H1 (cell line): ENCODE results near the gene ZNF385D. TPM values are rescaled to one million over a fixed set of nuclear protein-coding genes. Genes with fewer than 3 reads are reported as not detected.

Experiments used
- CTCF ChIA-PET: fragments of 300-600 bp; sonication (Branson Sonifier 250); formaldehyde crosslinking; loops from one replicate; lab custom pipeline; 2021; ENCODE audit not compliant: partially characterized antibody; lab: Charles Lee
- POLR2A ChIA-PET: fragments of 300-600 bp; sonication (Branson Sonifier 250); formaldehyde crosslinking; loops from one replicate; lab custom pipeline; 2021; ENCODE audit warnings: inconsistent platforms; ENCODE audit not compliant: partially characterized antibody; lab: Charles Lee
- DNase-seq, 2 experiments: peaks; one replicate each; pipeline versions ENCODE4 v3.0.0 to v3.0.0-alpha.2; 2010 to 2022; ENCODE audit warnings: low spot score in 2 of 2, low read depth in 1 of 2, mixed read lengths in 1 of 2
- FAIRE-seq: peaks from 2 replicates; lab custom pipeline; 2011; peaks lifted over from hg19 to GRCh38; lab: Jason Lieb, UNC
- H2AFZ ChIP-seq: 2 replicates; pipeline ENCODE4 v1.8.1; 2012; ENCODE audit warnings: low read length, inconsistent platforms
- H2AK5ac ChIP-seq: 2 replicates; pipeline ENCODE4 v1.6.1; 2013; ENCODE audit warnings: low read depth, low read length
- H2BK120ac ChIP-seq: replicated peaks from 2 replicates; pipeline ENCODE3; 2013; ENCODE audit warnings: low read depth, low read length, inconsistent platforms
- H2BK12ac ChIP-seq: 2 replicates; pipeline ENCODE4 v1.6.1; 2013; ENCODE audit warnings: low read depth, low read length
- H2BK15ac ChIP-seq: 2 replicates; pipeline ENCODE4 v1.6.1; 2013; ENCODE audit warnings: low read length
- H2BK20ac ChIP-seq: 2 replicates; pipeline ENCODE4 v1.6.1; 2013; ENCODE audit warnings: low read length
- H2BK5ac ChIP-seq: 2 replicates; pipeline ENCODE4 v1.6.1; 2013; ENCODE audit warnings: low read depth, low read length
- H3K14ac ChIP-seq: 2 replicates; pipeline ENCODE4 v1.6.1; 2013; ENCODE audit warnings: inconsistent platforms; ENCODE audit not compliant: insufficient read length
- H3K18ac ChIP-seq: 2 replicates; pipeline ENCODE4 v1.6.1; 2013; ENCODE audit warnings: low read length; ENCODE audit errors: extremely low read depth
- H3K23ac ChIP-seq: 2 replicates; pipeline ENCODE4 v1.6.1; 2013; ENCODE audit warnings: inconsistent platforms; ENCODE audit not compliant: insufficient read length
- H3K23me2 ChIP-seq: 2 replicates; pipeline ENCODE4 v1.6.1; 2013; ENCODE audit warnings: low read depth, low read length
- H3K27ac ChIP-seq: 2 replicates; pipeline ENCODE4 v1.6.1; 2011; ENCODE audit warnings: low read depth, low read length, inconsistent platforms
- H3K27me3 ChIP-seq, 4 experiments: replicated peaks in 1 of 4; 1 replicate in 1 of 4; 2 replicates in 3 of 4; pipeline versions ENCODE4 v1.6.1 to v1.8.1; 2011 to 2013; ENCODE audit warnings: low read length in 3 of 4, mild to moderate bottlenecking in 3 of 4, inconsistent platforms in 2 of 4, mixed read lengths in 2 of 4, moderate library complexity in 1 of 4; ENCODE audit not compliant: control insufficient read depth in 3 of 4, insufficient read depth in 3 of 4; ENCODE audit errors: extremely low read depth in 1 of 4
- H3K36me3 ChIP-seq, 4 experiments: 2 replicates each; pipeline versions ENCODE4 v1.6.1 to v1.8.1; 2011 to 2013; ENCODE audit warnings: mild to moderate bottlenecking in 4 of 4, low read length in 3 of 4, moderate library complexity in 2 of 4, control low read depth in 1 of 4, inconsistent platforms in 1 of 4; ENCODE audit not compliant: insufficient read depth in 4 of 4, control insufficient read depth in 2 of 4
- H3K4ac ChIP-seq: replicated peaks from 2 replicates; pipeline ENCODE3; 2013; ENCODE audit warnings: low read length, low read depth, mixed read lengths, inconsistent platforms; ENCODE audit not compliant: insufficient read length
- H3K4me1 ChIP-seq, 4 experiments: replicated peaks in 1 of 4; 1 replicate in 1 of 4; 2 replicates in 3 of 4; pipeline versions ENCODE4 v1.6.1 to v1.8.1; 2011 to 2013; ENCODE audit warnings: low read length in 3 of 4, inconsistent platforms in 2 of 4, mixed read lengths in 1 of 4; ENCODE audit not compliant: insufficient read depth in 4 of 4, control insufficient read depth in 3 of 4
- H3K4me2 ChIP-seq, 2 experiments: 2 replicates each; pipeline versions ENCODE4 v1.6.1 to v1.8.1; 2011 to 2013; ENCODE audit warnings: low read depth in 2 of 2, low read length in 2 of 2, control low read depth in 1 of 2, inconsistent platforms in 1 of 2, mild to moderate bottlenecking in 1 of 2; ENCODE audit not compliant: insufficient read depth in 1 of 2
- H3K4me3 ChIP-seq, 4 experiments: fragments of 200-600, 300-600 bp in 1 of 4; sonication (generic), shearing (Covaris generic), sonication (Bioruptor Twin) in 1 of 4; 2 replicates each; pipeline versions ENCODE4 v1.5.1 to v1.8.1; 2011 to 2016; ENCODE audit warnings: low read length in 4 of 4, low read depth in 3 of 4, control low read depth in 2 of 4, inconsistent platforms in 2 of 4, mild to moderate bottlenecking in 2 of 4, mixed read lengths in 1 of 4, moderate library complexity in 1 of 4; ENCODE audit not compliant: insufficient read depth in 2 of 4; ENCODE audit errors: extremely low read depth in 1 of 4
- H3K56ac ChIP-seq: replicated peaks from 2 replicates; pipeline ENCODE3; 2013; ENCODE audit warnings: low read depth, mild to moderate bottlenecking, mixed read lengths, low read length, inconsistent platforms; ENCODE audit not compliant: insufficient read length
- H3K79me1 ChIP-seq: 2 replicates; pipeline ENCODE4 v1.6.1; 2013; ENCODE audit warnings: low read depth, low read length, control low read depth
- H3K79me2 ChIP-seq, 2 experiments: 2 replicates each; pipeline versions ENCODE4 v1.6.1 to v1.8.1; 2012 to 2013; ENCODE audit warnings: low read length in 2 of 2, mild to moderate bottlenecking in 2 of 2, inconsistent platforms in 1 of 2; ENCODE audit not compliant: insufficient read depth in 2 of 2, control insufficient read depth in 1 of 2
- H3K9ac ChIP-seq, 4 experiments: replicated peaks in 1 of 4; 1 replicate in 1 of 4; 2 replicates in 3 of 4; pipeline versions ENCODE4 v1.6.1 to v1.8.1; 2011 to 2013; ENCODE audit warnings: low read depth in 3 of 4, low read length in 3 of 4, control low read depth in 2 of 4, mild to moderate bottlenecking in 2 of 4, moderate library complexity in 2 of 4, inconsistent platforms in 1 of 4; ENCODE audit errors: extremely low read depth in 1 of 4
- H3K9me3 ChIP-seq, 2 experiments: 2 replicates each; pipeline versions ENCODE4 v1.6.1 to v1.8.1; 2012 to 2013; ENCODE audit warnings: mild to moderate bottlenecking in 2 of 2, moderate library complexity in 2 of 2, control low read depth in 1 of 2, inconsistent platforms in 1 of 2, low read depth in 1 of 2, low read length in 1 of 2, mixed read lengths in 1 of 2; ENCODE audit not compliant: insufficient read depth in 2 of 2
- H4K20me1 ChIP-seq, 2 experiments: replicated peaks in 1 of 2; 2 replicates each; pipeline versions ENCODE3 to v1.8.1; 2011 to 2013; ENCODE audit warnings: inconsistent platforms in 2 of 2, low read length in 2 of 2, mild to moderate bottlenecking in 1 of 2; ENCODE audit not compliant: insufficient read depth in 2 of 2, control insufficient read depth in 1 of 2
- H4K5ac ChIP-seq: 2 replicates; pipeline ENCODE4 v1.6.1; 2013; ENCODE audit warnings: low read length, low read depth, mixed read lengths, inconsistent platforms; ENCODE audit not compliant: insufficient read length
- H4K8ac ChIP-seq: 2 replicates; pipeline ENCODE4 v1.8.0; 2013; ENCODE audit warnings: mild to moderate bottlenecking, moderate library complexity, low read length, inconsistent platforms; ENCODE audit not compliant: insufficient read depth; ENCODE audit errors: extremely low read depth
- H4K91ac ChIP-seq: replicated peaks from 2 replicates; pipeline ENCODE3; 2013; ENCODE audit warnings: low read length, mixed read lengths, inconsistent platforms; ENCODE audit not compliant: insufficient read length
- CTBP2 ChIP-seq: IDR thresholded peaks from 2 replicates; pipeline ENCODE4 v1.7.0; 2011; ENCODE audit warnings: borderline replicate concordance, mild to moderate bottlenecking, moderate library complexity, mixed read lengths, low read length; ENCODE audit not compliant: insufficient read depth, insufficient read length
- EP300 ChIP-seq, 2 experiments: IDR thresholded peaks; 1 replicate in 1 of 2; 2 replicates in 1 of 2; pipeline ENCODE4 v1.6.1; 2011 to 2012; ENCODE audit warnings: low read depth in 2 of 2, low read length in 2 of 2, mild to moderate bottlenecking in 2 of 2, borderline replicate concordance in 1 of 2, inconsistent platforms in 1 of 2, moderate library complexity in 1 of 2
- KDM4A ChIP-seq: IDR thresholded peaks from one replicate; pipeline ENCODE4 v1.7.1; 2012; ENCODE audit warnings: low read depth, mild to moderate bottlenecking, moderate library complexity, low read length, inconsistent platforms; ENCODE audit not compliant: severe bottlenecking
- NRF1 ChIP-seq: IDR thresholded peaks from 2 replicates; pipeline ENCODE4 v1.6.1; 2011; ENCODE audit warnings: mild to moderate bottlenecking, low read depth, low read length, improper control_type of control experiment
- TCF12 ChIP-seq: IDR thresholded peaks from 2 replicates; pipeline ENCODE4 v1.6.1; 2011; ENCODE audit warnings: low read depth, mild to moderate bottlenecking, low read length
- YY1 ChIP-seq: IDR thresholded peaks from 2 replicates; pipeline ENCODE4 v1.6.1; 2011; ENCODE audit warnings: low read depth, mild to moderate bottlenecking, low read length
- WGBS, 2 experiments: shearing (Covaris generic) in 1 of 2; methylation state at CpG; one replicate each; pipeline versions ENCODE4 v1.1.6 to v1.1.7; 2013 to 2015; ENCODE audit warnings: low lambda C conversion rate in 2 of 2, mixed read lengths in 2 of 2, inconsistent platforms in 1 of 2, low coverage in 1 of 2, missing lambda C conversion rate in 1 of 2; ENCODE audit not compliant: insufficient replicate concordance in 2 of 2, insufficient coverage in 1 of 2, insufficient read length in 1 of 2; ENCODE audit errors: extremely low coverage in 1 of 2, missing lambda C conversion rate in 1 of 2; 5-methylcytosine and 5-hydroxymethylcytosine counted together
- polyA plus RNA-seq, 7 experiments: library from polyadenylated mRNA; depleted of rRNA in 3 of 7; stranded (reverse) in 5 of 7; unstranded in 2 of 7; fragments of >200 nt in 5 of 7; fragments of 200-250 nt in 2 of 7; gene quantifications; 1 replicate in 5 of 7; 2 replicates in 1 of 7; 4 replicates in 1 of 7; pipeline versions ENCODE4 v1.2.1 to v1.2.3, GENCODE V29; 2011 to 2013; ENCODE audit warnings: missing spikeins in 2 of 7, mixed read lengths in 2 of 7
- total RNA-seq: library from RNA; stranded (reverse); fragmentation: NEBNext Ultra II Directional; extraction: Animal tissue kit (Norgen Biotek cat#: 25700); gene quantifications from 2 replicates; pipeline ENCODE4 v1.2.1, GENCODE V29; 2021

ZNF385D gene
- total and polyA plus RNA-seq, 2 of the 8 experiments (the other 6 are each of a cell fraction or from before 2014, with no cell fraction given) = 5.9 to 10.8 TPM

DNA sequence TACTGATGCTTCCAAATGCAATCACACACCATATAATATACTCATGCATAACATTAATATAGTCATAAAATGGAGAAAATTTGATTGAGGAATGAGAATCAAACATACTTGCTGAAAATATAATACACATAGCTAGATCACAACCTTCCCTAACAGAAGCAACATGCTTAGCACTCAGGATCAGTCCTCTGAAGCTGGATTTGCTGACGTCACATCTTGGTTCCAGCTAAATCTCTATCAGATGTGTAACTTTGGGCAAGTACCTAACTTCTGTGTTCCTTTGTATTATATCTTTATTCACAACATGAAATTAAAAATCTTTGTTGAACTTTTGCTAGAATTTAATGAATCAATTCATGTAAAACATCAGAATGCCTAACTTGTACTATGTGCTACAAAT, 263.5 kb downstream of the ZNF385D start:
- no peak for FAIRE-seq
- DNase-seq = no peak
- POLR2A ChIA-PET = no interaction called here
- no peak overlapping the region for H3K56ac ChIP-seq
- WGBS, 2 experiments = 100% methylated on average over 1 of the region's 1 CpG; no CpG with 5 or more reads in 1 of the 2 experiments
- H4K91ac ChIP-seq = no peak overlapping the region
- H3K79me1 ChIP-seq = no peaks in the 10 kb centered on the region
- CTCF ChIA-PET = interaction anchor here (0.7 to 1.4 kb wide), 5 partner anchors 60 to 470 kb away, joined by 3 to 5 read pairs (median 4); no protein-coding TSS in a partner anchor
- H3K4me2 ChIP-seq = no peak overlapping the region
- H3K23ac ChIP-seq = no peak overlapping the region
- no peak overlapping the region for H3K4ac ChIP-seq
- H3K23me2 ChIP-seq = no peaks in the 10 kb centered on the region
- H4K5ac ChIP-seq = no peak overlapping the region
- no peak overlapping the region for H3K27ac ChIP-seq
- no peak overlapping the region for H2AK5ac ChIP-seq
- no peaks in the 10 kb centered on the region for H3K27me3 ChIP-seq
- no peak overlapping the region for H4K8ac ChIP-seq
- H2BK5ac ChIP-seq = no peak overlapping the region
- no peak overlapping the region for H3K18ac ChIP-seq
- H3K36me3 ChIP-seq = no peaks in the 10 kb centered on the region
- no peak overlapping the region for H2BK120ac ChIP-seq
- H3K79me2 ChIP-seq = no peaks in the 10 kb centered on the region
- no peak overlapping the region for H2BK15ac ChIP-seq
- H3K4me3 ChIP-seq = no peak overlapping the region
- no peak overlapping the region for H3K9ac ChIP-seq
- no peak overlapping the region for H2BK20ac ChIP-seq
- no peaks in the 10 kb centered on the region for H4K20me1 ChIP-seq
- no peak overlapping the region for H2AFZ ChIP-seq
- H3K14ac ChIP-seq = no peak overlapping the region
- H3K4me1 ChIP-seq = no peaks in the 10 kb centered on the region
- TF ChIP-seq NRF1 = no peak
- TF ChIP-seq KDM4A = no peak
- no peak for TF ChIP-seq CTBP2
- TF ChIP-seq TCF12 = no peak
- TF ChIP-seq YY1 = no peak
- no peak for TF ChIP-seq EP300 (IDR thresholded peaks at IDR 0.05; ENCODE audit: borderline replicate concordance in 1 of 2, low read depth in 2 of 2, low read length in 2 of 2)
- H3K9me3 ChIP-seq = no peaks in the 10 kb centered on the region
- no peak overlapping the region for H2BK12ac ChIP-seq
